Epithelial cell of proximal tubule (primary cell): ENCODE measurements around the gene OR7G3. TPM values are rescaled to one million over a fixed set of nuclear protein-coding genes. Genes with fewer than 3 reads are reported as not detected.
A peak's percentile ranks its signal among the peaks of the same experiment; 100 is the strongest.

Experiments used
- DNase-seq: peaks from one replicate; pipeline ENCODE4 v3.0.0-alpha.2; 2011; ENCODE audit warnings: low read depth
- H3K4me3 ChIP-seq: 2 replicates; pipeline ENCODE4 v1.5.1; 2011; ENCODE audit warnings: low read depth, mild to moderate bottlenecking, low read length
- CTCF ChIP-seq: conservative IDR thresholded peaks from 2 replicates; pipeline ENCODE4 v1.5.1; 2012; ENCODE audit warnings: low read depth, mild to moderate bottlenecking, low read length
- total RNA-seq: library from RNA; depleted of rRNA; stranded (reverse); fragments of >200 nt; gene quantifications from 2 replicates; pipeline ENCODE4 v1.2.3, GENCODE V29; 2015

OR7G3 gene
- total RNA-seq, 1 donor from 2014 or later = not detected

- no peak for DNase-seq
- no peak overlapping the region for H3K4me3 ChIP-seq
Observed at GRCh38 chr19:9144920-9145319, 18.2 kb upstream of the OR7G3 start.

GRCh38 chr19:9140159-9140874 is 13.6 kb upstream of the OR7G3 start, which contains the start of gene ZNF317:
TSS of gene ZNF317 (plus strand) at chr19:9140397. CDS start at chr19:9156017, 15,620 bp downstream.
- no peak for TF ChIP-seq CTCF
- DNase-seq = peak; percentile 41
- H3K4me3 ChIP-seq = peak within 1 kb of the TSS; percentile 95

More at GRCh38 chr19:9144920-9145319, 18.2 kb upstream of the OR7G3 start:
- TF ChIP-seq CTCF = no peak

GRCh38 chr19:9139609-9140158 is 12.9 kb upstream of the OR7G3 start:
- H3K4me3 ChIP-seq = peak overlapping the region; percentile 95
- no peak for TF ChIP-seq CTCF
- no peak for DNase-seq

- H3K4me3 ChIP-seq = no peak overlapping the region
- TF ChIP-seq CTCF = no peak
- DNase-seq = no peak
Observed at GRCh38 chr19:9132422-9132821, 5.7 kb upstream of the OR7G3 start.

GRCh38 chr19:9130965-9131364 is 4.2 kb upstream of the OR7G3 start:
- no peak for TF ChIP-seq CTCF
- no peak overlapping the region for H3K4me3 ChIP-seq
- DNase-seq = no peak

- no peak for TF ChIP-seq CTCF
- no peak for DNase-seq
- no peak overlapping the region for H3K4me3 ChIP-seq
Observed at GRCh38 chr19:9128171-9128570, 1.4 kb upstream of the OR7G3 start.

- no peak overlapping the region for H3K4me3 ChIP-seq
- no peak for TF ChIP-seq CTCF
- DNase-seq = no peak
Observed at GRCh38 chr19:9116547-9116946, 10.2 kb downstream of the OR7G3 start.
